ENCODE data around the gene JAKMIP1.
"Not testable (repeated sequence)": the region's sequence is repeated elsewhere in the genome, so short reads cannot be mapped to it uniquely, and the experiment has no call there.

Gene JAKMIP1

DNA sequence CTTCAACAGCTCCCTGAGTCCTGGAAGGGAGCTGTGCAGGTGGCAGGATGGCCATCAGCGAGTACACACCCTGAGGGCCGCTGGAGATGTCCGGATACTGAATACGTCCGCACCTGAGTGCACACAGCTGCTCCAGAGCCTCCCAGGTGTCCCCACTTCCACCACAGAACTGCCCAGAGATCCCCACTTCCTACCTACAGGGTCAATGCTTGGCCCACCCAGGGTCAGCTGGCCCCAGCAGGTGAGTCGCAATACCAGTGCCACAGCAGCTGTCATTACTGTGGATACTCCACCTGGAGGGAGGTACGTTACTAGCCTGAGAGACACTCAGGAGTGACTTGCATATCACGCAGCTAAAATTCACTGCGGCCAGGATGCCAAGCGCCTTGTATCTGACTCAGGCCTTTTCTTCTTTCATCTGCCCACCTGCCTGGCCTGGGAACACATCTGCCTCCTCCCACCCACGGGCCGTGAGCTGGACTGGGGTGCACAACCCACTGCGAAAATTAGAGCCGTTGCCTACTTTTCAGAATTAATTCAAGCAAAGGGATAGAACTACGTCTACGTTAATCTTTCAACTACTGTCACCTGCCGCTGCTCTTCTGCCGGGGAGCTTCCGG is 191.5 kb downstream of the JAKMIP1 start:
- DNase-seq, result no peak

GRCh38 chr4:6008092-6008551 is 192.2 kb downstream of the JAKMIP1 start:
- no peak for DNase-seq

- no peak for DNase-seq
These were observed 195.2 kb downstream of the JAKMIP1 start for GRCh38 chr4:6005175-6005574.

DNA sequence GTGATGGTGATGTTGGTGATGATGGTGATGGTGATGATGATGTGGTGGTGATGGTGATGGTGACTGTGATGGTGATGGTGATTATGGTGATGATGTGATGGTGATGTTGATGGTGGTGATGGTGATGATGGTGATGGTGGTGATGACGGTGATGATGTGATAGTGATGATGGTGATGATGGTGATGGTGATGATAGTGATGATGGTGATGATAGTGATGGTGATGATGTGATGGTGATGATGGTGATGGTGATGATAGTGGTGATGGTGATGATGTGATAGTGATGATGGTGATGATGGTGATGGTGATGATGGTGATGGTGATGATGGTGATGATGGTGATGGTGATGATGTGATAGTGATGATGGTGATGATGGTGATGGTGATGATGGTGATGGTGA is 196.9 kb downstream of the JAKMIP1 start:
- not testable (repeated sequence) for DNase-seq

GRCh38 chr4:6002926-6003325 is 197.4 kb downstream of the JAKMIP1 start:
- no peak for DNase-seq

- no peak for DNase-seq
These were observed 197.9 kb downstream of the JAKMIP1 start for GRCh38 chr4:6002492-6002833.

- no peak for DNase-seq
These were observed 198.5 kb downstream of the JAKMIP1 start for GRCh38 chr4:6001680-6002491.

DNA sequence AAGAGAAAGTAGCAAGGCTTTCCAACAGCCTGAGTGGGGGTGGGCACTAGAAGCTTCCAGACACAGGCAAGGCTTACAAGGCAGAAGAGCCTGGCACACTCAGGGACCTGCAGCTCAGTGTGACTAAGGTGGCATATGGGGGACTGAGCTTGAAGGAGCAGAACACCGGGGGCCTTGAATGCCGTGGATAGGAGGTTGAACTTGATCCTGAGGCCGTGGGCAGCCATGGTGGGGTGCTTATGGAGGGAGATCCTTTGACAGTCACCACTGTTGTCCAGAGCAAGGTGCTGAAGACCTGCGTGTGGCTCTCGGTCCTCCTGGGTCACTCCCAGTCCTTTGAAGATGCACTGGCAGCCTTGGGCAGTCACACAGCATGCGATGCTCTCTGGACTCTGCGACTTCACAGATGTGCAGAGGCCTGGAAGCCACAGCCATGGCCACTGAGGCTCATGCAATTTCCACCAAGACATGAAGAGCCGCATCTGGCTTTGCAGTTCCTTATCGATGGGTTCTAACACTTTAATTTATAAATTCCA is 200.5 kb downstream of the JAKMIP1 start:
- no peak for DNase-seq

DNA sequence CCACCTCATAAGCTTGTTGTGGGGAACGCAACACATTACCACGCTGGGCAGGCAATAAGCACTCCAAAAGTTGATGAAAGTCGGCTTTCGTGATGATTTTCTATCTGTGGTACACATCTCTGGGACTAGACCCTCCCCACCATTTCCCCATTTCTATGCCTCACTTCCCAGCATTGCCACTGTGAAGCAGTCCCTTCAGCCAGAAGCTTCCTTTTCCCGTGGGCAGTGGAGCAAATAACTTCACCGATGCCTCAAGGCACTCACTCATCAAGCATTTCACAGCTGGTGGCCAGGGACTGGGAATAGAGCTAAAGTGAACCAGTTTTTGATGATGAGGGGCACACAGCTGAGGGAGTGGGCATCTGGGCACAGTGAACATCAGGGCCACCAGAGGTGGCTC is 201.0 kb downstream of the JAKMIP1 start:
- DNase-seq, result no peak

DNA sequence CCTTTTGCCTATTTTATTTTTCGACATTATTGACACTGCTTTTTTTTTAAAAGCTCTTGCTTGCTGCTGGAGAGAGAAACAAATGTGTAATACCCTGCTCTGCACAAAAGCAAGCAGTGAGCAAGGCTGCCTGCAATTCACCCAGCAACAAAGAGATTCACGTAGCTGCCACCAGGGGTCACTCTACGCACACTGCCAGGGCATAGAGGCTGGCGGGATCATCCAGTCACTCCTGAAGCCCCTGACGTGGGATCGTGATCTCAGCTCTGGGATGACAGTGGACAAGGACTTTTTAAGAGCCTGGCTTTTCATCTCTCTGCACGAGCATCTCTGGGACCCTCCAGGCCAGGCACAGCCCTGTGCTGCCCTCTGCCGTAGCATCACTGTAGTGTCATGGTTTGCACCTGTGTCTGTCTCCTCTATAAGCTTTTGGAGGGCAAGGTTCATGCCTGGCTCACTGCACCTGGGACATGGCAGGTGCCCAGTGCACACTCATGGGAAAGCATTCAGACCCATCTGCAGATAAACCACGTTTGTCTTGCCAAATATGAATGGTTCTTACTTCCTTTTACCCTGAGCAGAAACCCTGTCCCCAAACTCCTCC is 201.9 kb downstream of the JAKMIP1 start:
- no peak for DNase-seq

- DNase-seq, result no peak
These were observed 203.7 kb downstream of the JAKMIP1 start for GRCh38 chr4:5996641-5997040.

- DNase-seq, result no peak
These were observed 204.3 kb downstream of the JAKMIP1 start for GRCh38 chr4:5995901-5996623.

GRCh38 chr4:5993876-5994811 is 206.2 kb downstream of the JAKMIP1 start:
- no peak for DNase-seq

GRCh38 chr4:5993346-5993745 is 207.0 kb downstream of the JAKMIP1 start:
- not testable (repeated sequence) for DNase-seq

- no peak for DNase-seq
These were observed 207.5 kb downstream of the JAKMIP1 start for GRCh38 chr4:5992828-5993321.

- no peak for DNase-seq
These were observed 208.1 kb downstream of the JAKMIP1 start for GRCh38 chr4:5992171-5992827.

DNA sequence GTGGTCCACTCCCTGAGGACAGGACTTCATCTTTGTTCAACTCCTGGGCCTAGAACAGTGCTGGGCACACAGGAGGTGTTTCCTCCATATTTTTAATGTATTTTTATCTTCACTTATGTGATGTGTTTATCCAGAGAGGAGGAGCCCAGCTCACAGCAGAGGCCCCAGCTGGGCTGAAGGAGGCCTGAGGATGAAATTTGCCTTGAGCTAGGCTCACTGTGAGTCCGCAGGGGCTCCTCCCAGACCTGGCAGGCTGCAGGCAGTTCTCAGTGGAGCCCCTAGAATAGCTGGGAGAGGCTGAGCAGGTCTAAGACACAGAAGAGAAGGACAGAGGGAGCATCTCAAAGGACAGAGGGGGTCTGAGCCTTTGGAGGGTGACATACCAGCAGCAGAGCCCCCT is 208.9 kb downstream of the JAKMIP1 start:
- DNase-seq, result no peak

- no peak for DNase-seq
These were observed 209.7 kb downstream of the JAKMIP1 start for GRCh38 chr4:5990446-5991160.

GRCh38 chr4:5989236-5990225 is 210.8 kb downstream of the JAKMIP1 start:
- no peak for DNase-seq
